MM.1S (cell line): ENCODE data around the gene VSTM5.

Experiments used
- DNase-seq: peaks from one replicate; pipeline ENCODE4 v3.0.0-alpha.2; 2015
- H2AFZ ChIP-seq: fragments of 300-600 bp; sonication (generic); 2 replicates; pipeline ENCODE4 v1.6.0; 2016; ENCODE audit warnings: antibody characterized with exemption, low read length
- H3F3A ChIP-seq: fragments of 300-600 bp; sonication (generic); 2 replicates; pipeline ENCODE4 v1.6.1; 2016; ENCODE audit warnings: mild to moderate bottlenecking, antibody characterized with exemption, low read length, moderate library complexity, mixed read lengths; ENCODE audit not compliant: insufficient read depth
- H3K27ac ChIP-seq: fragments of 300-600 bp; sonication (generic); 2 replicates; pipeline ENCODE4 v1.5.1; 2016; ENCODE audit warnings: mild to moderate bottlenecking, low read length
- H3K27me3 ChIP-seq: fragments of 300-600 bp; sonication (generic); replicated peaks from 2 replicates; pipeline ENCODE4 v1.6.0; 2016; ENCODE audit warnings: low read length; ENCODE audit not compliant: insufficient read depth
- H3K36me3 ChIP-seq: fragments of 300-600 bp; sonication (generic); replicated peaks from 2 replicates; pipeline ENCODE4 v1.6.1; 2016; ENCODE audit warnings: mild to moderate bottlenecking, low read length, mixed read lengths; ENCODE audit not compliant: insufficient read depth
- H3K4me1 ChIP-seq: fragments of 300-600 bp; sonication (generic); 2 replicates; pipeline ENCODE4 v1.6.1; 2016; ENCODE audit warnings: low read length, mixed read lengths
- H3K4me2 ChIP-seq: fragments of 300-600 bp; sonication (generic); 2 replicates; pipeline ENCODE4 v1.6.0; 2016; ENCODE audit warnings: low read depth, low read length
- H3K4me3 ChIP-seq: fragments of 300-600 bp; sonication (generic); 2 replicates; pipeline ENCODE4 v1.5.1; 2016; ENCODE audit warnings: low read length, mixed read lengths
- H3K79me2 ChIP-seq: fragments of 300-600 bp; sonication (generic); 2 replicates; pipeline ENCODE4 v1.6.1; 2016; ENCODE audit warnings: mixed run types, low read length, mixed read lengths
- H3K9ac ChIP-seq: fragments of 300-600 bp; sonication (generic); 2 replicates; pipeline ENCODE4 v1.6.1; 2016; ENCODE audit warnings: low read length, mixed read lengths
- H3K9me2 ChIP-seq: fragments of 300-600 bp; sonication (generic); replicated peaks from 2 replicates; pipeline ENCODE4 v1.6.1; 2016; ENCODE audit warnings: mild to moderate bottlenecking, low read length, mixed read lengths; ENCODE audit not compliant: insufficient read depth
- H3K9me3 ChIP-seq: fragments of 300-600 bp; sonication (generic); replicated peaks from 2 replicates; pipeline ENCODE4 v1.6.1; 2016; ENCODE audit warnings: mild to moderate bottlenecking, low read length, mixed read lengths; ENCODE audit not compliant: insufficient read depth
- H4K20me1 ChIP-seq: fragments of 300-600 bp; sonication (generic); 2 replicates; pipeline ENCODE4 v1.6.1; 2016; ENCODE audit warnings: mild to moderate bottlenecking, low read length, moderate library complexity, mixed read lengths; ENCODE audit not compliant: insufficient read depth
- EZH2 ChIP-seq: fragments of 300-600 bp; sonication (generic); optimal IDR thresholded peaks from 2 replicates; pipeline ENCODE3; 2017; ENCODE audit warnings: low read depth, mild to moderate bottlenecking, antibody characterized with exemption, low read length, mixed read lengths
- EZH2phosphoT487 ChIP-seq: fragments of 300-600 bp; sonication (generic); IDR thresholded peaks from 2 replicates; pipeline ENCODE4 v1.6.1; 2018; ENCODE audit warnings: antibody characterized with exemption, low read length
- TF ChIP-seq, protein P1 (sequence below): fragments of 300-600 bp; sonication (generic); IDR thresholded peaks from 2 replicates; pipeline ENCODE4 v1.5.1; 2016; ENCODE audit warnings: antibody characterized with exemption, low read length, mixed read lengths

The VSTM5 gene

DNA sequence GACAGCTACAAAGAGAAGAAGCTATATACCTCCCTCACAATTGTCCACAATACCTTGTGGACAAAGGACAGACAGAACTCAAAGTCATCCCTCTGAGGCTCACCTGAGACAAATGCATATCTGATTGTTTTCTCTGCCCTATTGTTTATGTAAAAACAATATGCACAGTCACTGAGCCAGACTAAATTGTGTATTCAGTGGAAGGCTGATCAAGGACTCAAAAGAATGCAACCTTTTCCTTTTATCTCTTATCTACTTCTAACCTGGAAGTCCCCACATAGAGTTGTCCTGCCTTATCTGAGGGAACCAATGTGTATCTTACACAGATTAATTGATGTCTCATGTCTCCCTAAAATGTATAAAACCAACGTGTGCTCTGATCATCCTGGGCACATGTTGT, 80.3 kb downstream of the VSTM5 start:
- no peaks in the 10 kb centered on the region for H3K36me3 ChIP-seq
- no peaks in the 10 kb centered on the region for H3K79me2 ChIP-seq
- H3K9me3 ChIP-seq = no peaks in the 10 kb centered on the region
- no peak overlapping the region for H3K4me3 ChIP-seq
- H3K9me2 ChIP-seq = no peaks in the 10 kb centered on the region
- TF ChIP-seq EZH2phosphoT487 = no peak
- TF ChIP-seq, protein P1, sequence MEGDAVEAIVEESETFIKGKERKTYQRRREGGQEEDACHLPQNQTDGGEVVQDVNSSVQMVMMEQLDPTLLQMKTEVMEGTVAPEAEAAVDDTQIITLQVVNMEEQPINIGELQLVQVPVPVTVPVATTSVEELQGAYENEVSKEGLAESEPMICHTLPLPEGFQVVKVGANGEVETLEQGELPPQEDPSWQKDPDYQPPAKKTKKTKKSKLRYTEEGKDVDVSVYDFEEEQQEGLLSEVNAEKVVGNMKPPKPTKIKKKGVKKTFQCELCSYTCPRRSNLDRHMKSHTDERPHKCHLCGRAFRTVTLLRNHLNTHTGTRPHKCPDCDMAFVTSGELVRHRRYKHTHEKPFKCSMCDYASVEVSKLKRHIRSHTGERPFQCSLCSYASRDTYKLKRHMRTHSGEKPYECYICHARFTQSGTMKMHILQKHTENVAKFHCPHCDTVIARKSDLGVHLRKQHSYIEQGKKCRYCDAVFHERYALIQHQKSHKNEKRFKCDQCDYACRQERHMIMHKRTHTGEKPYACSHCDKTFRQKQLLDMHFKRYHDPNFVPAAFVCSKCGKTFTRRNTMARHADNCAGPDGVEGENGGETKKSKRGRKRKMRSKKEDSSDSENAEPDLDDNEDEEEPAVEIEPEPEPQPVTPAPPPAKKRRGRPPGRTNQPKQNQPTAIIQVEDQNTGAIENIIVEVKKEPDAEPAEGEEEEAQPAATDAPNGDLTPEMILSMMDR = no peak
- no peak for TF ChIP-seq EZH2
- H4K20me1 ChIP-seq = no peaks in the 10 kb centered on the region
- no peaks in the 10 kb centered on the region for H3K27me3 ChIP-seq
- H3K27ac ChIP-seq = no peak overlapping the region
- DNase-seq = no peak
- no peaks in the 10 kb centered on the region for H3K4me1 ChIP-seq
- H3K4me2 ChIP-seq = no peak overlapping the region
- no peaks in the 10 kb centered on the region for H3F3A ChIP-seq
- no peak overlapping the region for H2AFZ ChIP-seq
- no peak overlapping the region for H3K9ac ChIP-seq
